A549 (cell line): ENCODE measurements around the gene ZNF532. TPM values are rescaled to one million over a fixed set of nuclear protein-coding genes. Genes with fewer than 3 reads are reported as not detected.

Experiments used
- ATAC-seq, 2 experiments: fragments of 200-7000 bp in 1 of 2; fragments of >200 bp in 1 of 2; cut with Nextera tagmentation in 1 of 2; cut with Tn5 transposase in 1 of 2; 3 replicates each; pipeline versions ENCODE4 v1.8.0 to v1.9.1; 2018 to 2020; ENCODE audit warnings: mild to moderate bottlenecking in 1 of 2, moderate library complexity in 1 of 2
- CTCF ChIA-PET: fragments of 300-600 bp; sonication (Branson Sonifier 250); formaldehyde crosslinking; extraction: SDS; loops from one replicate; lab custom pipeline; 2021; ENCODE audit warnings: antibody characterized with exemption, inconsistent platforms; lab: Yijun Ruan, JAX
- POLR2A ChIA-PET: fragments of 350-600 bp; formaldehyde crosslinking; extraction: SDS; loops from one replicate; lab custom pipeline; 2021; ENCODE audit warnings: antibody characterized with exemption, inconsistent platforms; lab: Yijun Ruan, JAX
- DNase-seq, 2 experiments: peaks; one replicate each; pipeline versions ENCODE4 v3.0.0 to v3.0.0-alpha.2; 2011 to 2016; ENCODE audit warnings: low read depth in 1 of 2, low spot score in 1 of 2
- FAIRE-seq: peaks from 2 replicates; lab custom pipeline; 2011; peaks lifted over from hg19 to GRCh38; lab: Jason Lieb, UNC
- H3K27ac ChIP-seq, 2 experiments: fragments of >200 bp; sonication (Bioruptor Twin); formaldehyde crosslinking; 3 replicates each; pipeline ENCODE4 v1.5.1; 2016 to 2017
- H3K4me1 ChIP-seq: fragments of >200 bp; sonication (Bioruptor Twin); formaldehyde crosslinking; 3 replicates; pipeline ENCODE4 v1.6.1; 2016
- H3K4me2 ChIP-seq: fragments of >200 bp; sonication (Bioruptor Twin); formaldehyde crosslinking; 3 replicates; pipeline ENCODE4 v1.6.1; 2016
- H3K4me3 ChIP-seq: fragments of >200 bp; sonication (Bioruptor Twin); formaldehyde crosslinking; 3 replicates; pipeline ENCODE4 v1.5.1; 2016
- H3K9me3 ChIP-seq: fragments of >200 bp; sonication (Bioruptor Twin); formaldehyde crosslinking; 3 replicates; pipeline ENCODE4 v1.6.1; 2016
- BHLHE40 ChIP-seq: IDR thresholded peaks from 2 replicates; pipeline ENCODE4 v1.6.1; 2012; ENCODE audit warnings: low read depth, low read length, inconsistent platforms
- CBX2 ChIP-seq: fragments of 200-600 bp; sonication (generic); IDR thresholded peaks from 2 replicates; pipeline ENCODE4 v1.6.1; 2016; ENCODE audit warnings: low read depth, mild to moderate bottlenecking, borderline replicate concordance
- CBX8 ChIP-seq: fragments of 200-600 bp; sonication (generic); IDR thresholded peaks from 2 replicates; pipeline ENCODE4 v1.6.1; 2016
- CEBPB ChIP-seq, 2 experiments: fragments of >200 bp in 1 of 2; sonication (Bioruptor Twin) in 1 of 2; formaldehyde crosslinking in 1 of 2; IDR thresholded peaks; 2 replicates each; pipeline ENCODE4 v1.6.1; 2012 to 2016
- CHD2 ChIP-seq: fragments of 150-350 bp; IDR thresholded peaks from 2 replicates; pipeline ENCODE4 v1.6.1; 2014; ENCODE audit warnings: low read length; ENCODE audit not compliant: partially characterized antibody
- EP300 ChIP-seq, 2 experiments: fragments of >200 bp; sonication (Bioruptor Twin); formaldehyde crosslinking; IDR thresholded peaks; 2 replicates in 1 of 2; 3 replicates in 1 of 2; pipeline ENCODE4 v1.6.1; 2016 to 2017
- FOSB ChIP-seq: fragments of 250-450 bp; sonication (Bioruptor Pico); IDR thresholded peaks from 2 replicates; pipeline ENCODE4 v1.5.0; 2020; ENCODE audit warnings: mild to moderate bottlenecking, moderate library complexity
- FOSL2 ChIP-seq, 2 experiments: fragments of 450-650 bp in 1 of 2; fragments of >200 bp in 1 of 2; sonication (Bioruptor Twin) in 1 of 2; formaldehyde crosslinking; IDR thresholded peaks; 2 replicates each; pipeline versions ENCODE4 v1.5.0 to v1.6.1; 2016 to 2020; ENCODE audit warnings: mild to moderate bottlenecking in 1 of 2, moderate library complexity in 1 of 2
- FOXS1 ChIP-seq: fragments of 250-450 bp; sonication (Bioruptor Pico); IDR thresholded peaks from 2 replicates; pipeline ENCODE4 v1.5.0; 2020; ENCODE audit warnings: mild to moderate bottlenecking, moderate library complexity
- HEYL ChIP-seq: fragments of 250-450 bp; sonication (Bioruptor Pico); IDR thresholded peaks from 2 replicates; pipeline ENCODE4 v1.8.0; 2021; ENCODE audit warnings: mild to moderate bottlenecking, moderate library complexity
- HOXB13 ChIP-seq: fragments of 250-450 bp; sonication (Bioruptor Pico); IDR thresholded peaks from 2 replicates; pipeline ENCODE4 v1.5.0; 2020; ENCODE audit warnings: low read depth, mild to moderate bottlenecking, moderate library complexity
- MYC ChIP-seq: IDR thresholded peaks from 2 replicates; pipeline ENCODE4 v1.6.1; 2012; ENCODE audit warnings: mild to moderate bottlenecking, inconsistent platforms, low read length, improper control_type of control experiment, borderline replicate concordance
- NPAS2 ChIP-seq: fragments of 250-450 bp; sonication (Bioruptor Pico); IDR thresholded peaks from 2 replicates; pipeline ENCODE4 v1.8.0; 2022; ENCODE audit warnings: mild to moderate bottlenecking, moderate library complexity, borderline replicate concordance
- RCOR1 ChIP-seq: fragments of 150-350 bp; IDR thresholded peaks from 2 replicates; pipeline ENCODE4 v1.6.1; 2014; ENCODE audit warnings: antibody characterized with exemption, low read length, low read depth
- ZSCAN20 ChIP-seq: fragments of 250-450 bp; sonication (Bioruptor Pico); IDR thresholded peaks from 2 replicates; pipeline ENCODE4 v1.8.0; 2022; ENCODE audit warnings: mild to moderate bottlenecking, moderate library complexity
- WGBS: methylation state at CpG from one replicate; pipeline ENCODE4 v1.1.6; 2017; ENCODE audit errors: missing lambda C conversion rate; 5-methylcytosine and 5-hydroxymethylcytosine counted together
- polyA plus RNA-seq, 4 experiments: library from polyadenylated mRNA; depleted of rRNA in 3 of 4; stranded (reverse); fragments of >200 nt; fragmentation: RNase III in 1 of 4; extraction: RNeasy Plus Mini Kit Qiagen cat#74134 plus additional on column Dnase treatment in 1 of 4; gene quantifications; 2 replicates in 3 of 4; 3 replicates in 1 of 4; pipeline ENCODE4 v1.2.3, GENCODE V29; 2011 to 2017
- TF ChIP-seq, protein P1 (sequence below): fragments of 250-450 bp; sonication (Bioruptor Pico); IDR thresholded peaks from 2 replicates; pipeline ENCODE4 v1.5.0; 2020; ENCODE audit warnings: low read depth, mild to moderate bottlenecking, moderate library complexity
- TF ChIP-seq, protein P2 (sequence below): fragments of 200-600 bp; sonication (generic); IDR thresholded peaks from 2 replicates; pipeline ENCODE4 v1.6.1; 2016; ENCODE audit warnings: antibody characterized with exemption, mild to moderate bottlenecking, moderate library complexity

ZNF532 gene
- polyA plus RNA-seq, 2 of the 4 experiments (the other 2 are of a cell fraction) = 26.8 to 64.6 TPM

DNA sequence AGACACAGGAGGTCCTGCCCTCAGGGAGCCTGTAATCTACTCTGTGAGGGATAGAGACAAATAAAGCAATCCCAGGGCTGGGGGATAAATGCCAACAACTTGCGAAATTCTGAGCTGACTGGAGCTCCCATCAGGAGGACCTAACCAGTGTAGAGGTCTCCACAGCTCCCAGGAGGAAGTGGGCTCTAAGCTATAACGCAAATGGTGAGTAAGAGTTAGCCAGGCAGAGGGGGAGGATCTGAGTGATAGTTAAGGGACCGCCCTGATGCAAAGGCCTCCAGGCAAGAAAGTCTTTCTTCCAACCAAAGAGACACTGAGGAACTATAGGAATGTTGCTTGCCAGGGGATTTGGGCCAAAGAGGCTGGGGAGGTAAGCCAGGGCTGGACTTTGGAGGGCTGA lies 16.0 kb upstream of the ZNF532 start:
- POLR2A ChIA-PET = no interaction called here
- CTCF ChIA-PET = interaction anchor here (0.8 to 1.3 kb wide), 2 partner anchors 66 to 68 kb away, joined by 3 read pairs; no protein-coding TSS in a partner anchor
- DNase-seq (peak in 1 of 2 experiments; percentile 23), FAIRE-seq (no peak), ATAC-seq (peak in 1 of 2 experiments; percentile 67; a peak in 3 of 6 replicates)
- TF ChIP-seq FOSB = no peak
- no peak for TF ChIP-seq MYC
- TF ChIP-seq FOXS1 = no peak
- TF ChIP-seq CEBPB (IDR thresholded peaks at IDR 0.05) = peak in 1 of 2 experiments; percentile 50; a peak in 1 of 4 replicates
- TF ChIP-seq ZSCAN20 = no peak
- TF ChIP-seq, protein P1, sequence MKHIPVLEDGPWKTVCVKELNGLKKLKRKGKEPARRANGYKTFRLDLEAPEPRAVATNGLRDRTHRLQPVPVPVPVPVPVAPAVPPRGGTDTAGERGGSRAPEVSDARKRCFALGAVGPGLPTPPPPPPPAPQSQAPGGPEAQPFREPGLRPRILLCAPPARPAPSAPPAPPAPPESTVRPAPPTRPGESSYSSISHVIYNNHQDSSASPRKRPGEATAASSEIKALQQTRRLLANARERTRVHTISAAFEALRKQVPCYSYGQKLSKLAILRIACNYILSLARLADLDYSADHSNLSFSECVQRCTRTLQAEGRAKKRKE (CRISPR knock-in tag) = no peak
- Histone ChIP-seq H3K4me1 (peaks cover 25% of the 10 kb centered on the region), H3K4me3 (no peak overlapping the region), H3K4me2 (no peak overlapping the region), H3K27ac (peak overlapping the region; percentile 25 to 77; a peak in 5 of 6 replicates), H3K9me3 (no peaks in the 10 kb centered on the region)
- 86% methylated on average over 3 of the region's 3 CpGs for WGBS

DNA sequence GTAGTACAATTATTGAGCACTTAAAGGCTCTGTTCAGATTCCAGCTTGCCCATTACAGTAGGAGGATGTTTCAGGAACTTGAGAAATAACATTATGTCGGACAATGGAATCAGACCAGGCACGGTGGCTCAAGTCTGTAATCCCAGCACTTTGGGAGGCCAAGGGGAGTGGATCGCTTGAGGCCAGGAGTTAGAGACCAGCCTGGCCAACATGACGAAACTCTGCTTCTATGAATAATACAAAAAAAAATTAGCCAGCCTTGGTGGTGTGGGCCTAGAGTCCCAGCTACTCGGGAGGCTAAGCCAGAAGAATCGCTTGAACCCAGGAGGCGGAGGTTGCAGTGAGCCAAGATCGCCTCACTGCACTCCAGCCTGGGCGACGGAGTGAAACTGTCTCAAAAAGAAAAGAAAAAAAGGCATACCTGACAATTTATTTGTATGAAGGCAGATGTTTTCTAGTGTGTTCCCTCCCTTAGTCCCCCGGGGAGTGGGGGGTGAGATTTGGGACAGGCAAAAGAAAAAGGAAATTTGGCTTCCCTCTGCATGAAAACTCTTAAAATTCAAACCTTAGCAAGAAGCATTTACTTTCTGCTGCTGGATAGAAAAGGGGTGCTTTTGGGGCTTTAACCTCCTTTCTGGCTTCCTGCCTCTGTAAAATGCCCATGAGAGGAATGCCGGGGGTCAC lies 13.7 kb upstream of the ZNF532 start:
- no peak for FAIRE-seq
- ChIA-PET POLR2A (no interaction called here), CTCF (interaction anchor here (0.9 kb wide), 1 partner anchor 219 kb away, joined by 5 read pairs; no protein-coding TSS in a partner anchor)
- TF ChIP-seq FOSL2 (IDR thresholded peaks at IDR 0.05) = no peak
- no peak for TF ChIP-seq FOSL2 (CRISPR knock-in tag; IDR thresholded peaks at IDR 0.05)
- no peak for TF ChIP-seq CHD2
- no peak for TF ChIP-seq RCOR1
- no peak for TF ChIP-seq NPAS2
- no peak for TF ChIP-seq BHLHE40
- no peak for TF ChIP-seq HEYL (CRISPR knock-in tag)
- TF ChIP-seq, protein P2, sequence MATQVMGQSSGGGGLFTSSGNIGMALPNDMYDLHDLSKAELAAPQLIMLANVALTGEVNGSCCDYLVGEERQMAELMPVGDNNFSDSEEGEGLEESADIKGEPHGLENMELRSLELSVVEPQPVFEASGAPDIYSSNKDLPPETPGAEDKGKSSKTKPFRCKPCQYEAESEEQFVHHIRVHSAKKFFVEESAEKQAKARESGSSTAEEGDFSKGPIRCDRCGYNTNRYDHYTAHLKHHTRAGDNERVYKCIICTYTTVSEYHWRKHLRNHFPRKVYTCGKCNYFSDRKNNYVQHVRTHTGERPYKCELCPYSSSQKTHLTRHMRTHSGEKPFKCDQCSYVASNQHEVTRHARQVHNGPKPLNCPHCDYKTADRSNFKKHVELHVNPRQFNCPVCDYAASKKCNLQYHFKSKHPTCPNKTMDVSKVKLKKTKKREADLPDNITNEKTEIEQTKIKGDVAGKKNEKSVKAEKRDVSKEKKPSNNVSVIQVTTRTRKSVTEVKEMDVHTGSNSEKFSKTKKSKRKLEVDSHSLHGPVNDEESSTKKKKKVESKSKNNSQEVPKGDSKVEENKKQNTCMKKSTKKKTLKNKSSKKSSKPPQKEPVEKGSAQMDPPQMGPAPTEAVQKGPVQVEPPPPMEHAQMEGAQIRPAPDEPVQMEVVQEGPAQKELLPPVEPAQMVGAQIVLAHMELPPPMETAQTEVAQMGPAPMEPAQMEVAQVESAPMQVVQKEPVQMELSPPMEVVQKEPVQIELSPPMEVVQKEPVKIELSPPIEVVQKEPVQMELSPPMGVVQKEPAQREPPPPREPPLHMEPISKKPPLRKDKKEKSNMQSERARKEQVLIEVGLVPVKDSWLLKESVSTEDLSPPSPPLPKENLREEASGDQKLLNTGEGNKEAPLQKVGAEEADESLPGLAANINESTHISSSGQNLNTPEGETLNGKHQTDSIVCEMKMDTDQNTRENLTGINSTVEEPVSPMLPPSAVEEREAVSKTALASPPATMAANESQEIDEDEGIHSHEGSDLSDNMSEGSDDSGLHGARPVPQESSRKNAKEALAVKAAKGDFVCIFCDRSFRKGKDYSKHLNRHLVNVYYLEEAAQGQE = no peak
- TF ChIP-seq CBX8 = no peak
- TF ChIP-seq ZSCAN20 = no peak
- WGBS = 89% methylated on average over 12 of the region's 12 CpGs
- peak overlapping the region in 1 of 2 experiments; percentile 77; a peak in 3 of 6 replicates for H3K27ac ChIP-seq
- H3K4me1 ChIP-seq = peaks cover 23% of the 10 kb centered on the region
- H3K4me2 ChIP-seq = no peak overlapping the region
- no peaks in the 10 kb centered on the region for H3K9me3 ChIP-seq
- ATAC-seq = no peak
- H3K4me3 ChIP-seq = no peak overlapping the region
- no peak for DNase-seq

DNA sequence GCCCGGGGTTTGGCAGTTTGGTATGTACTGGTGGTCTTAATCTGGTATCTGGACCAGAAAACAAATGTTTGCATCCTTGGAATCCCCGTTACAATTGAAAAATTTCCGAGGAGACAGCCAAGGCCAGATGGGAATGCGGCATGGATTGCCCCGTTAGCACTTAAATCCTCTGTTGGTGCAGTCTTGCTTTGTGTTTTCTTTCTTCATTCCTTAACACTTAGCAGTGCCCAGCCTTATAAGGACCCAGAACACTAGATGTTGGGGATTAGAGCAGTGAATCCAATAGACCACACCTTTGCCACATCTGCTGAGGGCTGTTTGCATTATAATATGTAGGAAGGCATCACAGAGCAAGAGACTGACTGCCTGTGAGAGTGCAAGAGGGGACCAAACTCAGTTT lies 12.8 kb upstream of the ZNF532 start:
- WGBS = 88% methylated on average over 5 of the region's 5 CpGs
- H3K9me3 ChIP-seq = no peaks in the 10 kb centered on the region
- H3K4me3 ChIP-seq = no peak overlapping the region
- H3K4me1 ChIP-seq = peaks cover 22% of the 10 kb centered on the region
- TF ChIP-seq EP300 (IDR thresholded peaks at IDR 0.05) (no peak), CBX2 (no peak), HOXB13 (CRISPR knock-in tag) (no peak)
- no peak overlapping the region for H3K4me2 ChIP-seq
- POLR2A ChIA-PET = no interaction called here
- no peak for DNase-seq
- H3K27ac ChIP-seq = peak overlapping the region in 1 of 2 experiments; percentile 77; a peak in 3 of 6 replicates
- no peak for FAIRE-seq
- CTCF ChIA-PET = no interaction called here
- no peak for ATAC-seq
